SH-SY5Y (cell line): ENCODE data around the gene HERPUD2.

ENCODE experiments used
- GATA2 ChIP-seq: IDR thresholded peaks from 2 replicates; pipeline ENCODE4 v1.6.1; 2011; ENCODE audit warnings: mild to moderate bottlenecking, low read depth, low read length
- GATA3 ChIP-seq: IDR thresholded peaks from 2 replicates; pipeline ENCODE4 v1.6.1; 2011; ENCODE audit warnings: low read depth, mild to moderate bottlenecking, low read length, moderate library complexity

DNA sequence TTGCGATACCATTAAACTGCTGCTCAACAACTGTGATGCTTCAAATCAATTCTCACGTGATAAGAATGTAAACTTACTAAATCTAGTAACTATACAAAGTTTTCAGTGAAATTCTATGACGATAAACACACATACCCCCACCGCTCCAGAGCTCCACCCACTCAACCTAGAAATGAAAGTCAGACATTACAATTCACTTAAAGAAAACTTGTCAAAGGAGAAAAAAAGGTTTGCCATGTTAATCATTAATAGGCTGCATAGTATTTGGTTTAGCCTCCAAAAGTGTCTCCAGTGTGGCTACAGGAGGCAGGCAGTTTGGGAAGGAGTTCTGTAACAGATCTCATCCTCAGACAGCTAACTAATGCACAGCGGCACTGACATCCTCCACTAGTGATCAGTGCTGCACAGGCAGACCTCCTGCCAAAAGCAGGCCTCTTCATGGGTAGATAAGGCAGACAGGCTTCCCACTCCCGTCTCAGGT, 3.1 kb downstream of the HERPUD2 start:
- TF ChIP-seq GATA2: no peak
- TF ChIP-seq GATA3: no peak
